Loucy (cell line): ENCODE measurements around the gene DENND2A.

Experiments
- CTCF ChIP-seq: fragments of 200-600 bp; sonication (generic); conservative IDR thresholded peaks from 2 replicates; pipeline ENCODE4 v1.5.1; 2014; ENCODE audit warnings: mild to moderate bottlenecking, antibody characterized with exemption, low read length
- EZH2phosphoT487 ChIP-seq: fragments of 200-600 bp; IDR thresholded peaks from 2 replicates; pipeline ENCODE4 v1.6.1; 2018; ENCODE audit warnings: antibody characterized with exemption, mild to moderate bottlenecking, moderate library complexity, borderline replicate concordance

- TF ChIP-seq CTCF (no peak), EZH2phosphoT487 (no peak)
These were observed 56.3 kb downstream of the DENND2A start for GRCh38 chr7:140584195-140584851.
